GM23338 (cell line): ENCODE results near the gene SYT14. TPM values are rescaled to one million over a fixed set of nuclear protein-coding genes. Genes with fewer than 3 reads are reported as not detected.

Source experiments
- ATAC-seq: fragments of 200-7000 bp; cut with Tn5 transposase; 3 replicates; pipeline ENCODE4 v1.9.1; 2020
- DNase-seq: peaks from one replicate; pipeline ENCODE4 v3.0.0-alpha.2; 2015; ENCODE audit warnings: low spot score
- H2AFZ ChIP-seq: fragments of 200-600 bp; sonication (generic); 2 replicates; pipeline ENCODE4 v1.8.0; 2016; ENCODE audit warnings: antibody characterized with exemption, mild to moderate bottlenecking, moderate library complexity
- H3F3A ChIP-seq: fragments of 200-600 bp; sonication (generic); replicated peaks from 2 replicates; pipeline ENCODE4 v1.8.0; 2017; ENCODE audit warnings: antibody characterized with exemption, mixed run types, low read depth
- H3K27ac ChIP-seq: fragments of 200-600 bp; sonication (generic); 2 replicates; pipeline ENCODE4 v1.6.1; 2016; ENCODE audit warnings: low read depth
- H3K27me3 ChIP-seq: fragments of 200-600 bp; sonication (generic); 2 replicates; pipeline ENCODE4 v1.8.0; 2016; ENCODE audit warnings: mild to moderate bottlenecking, mixed run types, moderate library complexity; ENCODE audit not compliant: insufficient read depth
- H3K36me3 ChIP-seq: fragments of 200-600 bp; sonication (generic); 2 replicates; pipeline ENCODE4 v1.8.0; 2016; ENCODE audit warnings: mild to moderate bottlenecking; ENCODE audit not compliant: insufficient read depth
- H3K4me1 ChIP-seq: fragments of 200-600 bp; sonication (generic); 2 replicates; pipeline ENCODE4 v1.8.0; 2016; ENCODE audit warnings: mild to moderate bottlenecking, moderate library complexity; ENCODE audit not compliant: insufficient read depth
- H3K4me2 ChIP-seq: fragments of 200-600 bp; sonication (generic); 2 replicates; pipeline ENCODE4 v1.7.1; 2017; ENCODE audit warnings: mixed run types
- H3K4me3 ChIP-seq: fragments of 200-600 bp; sonication (generic); 2 replicates; pipeline ENCODE4 v1.6.1; 2016; ENCODE audit warnings: mixed run types
- H3K79me2 ChIP-seq: fragments of 200-600 bp; sonication (generic); replicated peaks from 2 replicates; pipeline ENCODE4 v1.8.0; 2017; ENCODE audit warnings: mild to moderate bottlenecking; ENCODE audit not compliant: insufficient read depth
- H3K9me2 ChIP-seq: fragments of 200-600 bp; sonication (generic); 2 replicates; pipeline ENCODE4 v1.8.0; 2017; ENCODE audit not compliant: insufficient read depth
- H4K20me1 ChIP-seq: fragments of 200-600 bp; sonication (generic); replicated peaks from 2 replicates; pipeline ENCODE4 v1.8.0; 2017; ENCODE audit warnings: mild to moderate bottlenecking; ENCODE audit not compliant: insufficient read depth
- H3K27ac Mint-ChIP-seq: 2 replicates; pipeline ENCODE4 v1.8.0; 2020; ENCODE audit warnings: inconsistent platforms, mild to moderate bottlenecking, moderate library complexity, mixed read lengths
- H3K27me3 Mint-ChIP-seq: 3 replicates; pipeline ENCODE4 v1.8.0; 2022; ENCODE audit warnings: low read depth, mild to moderate bottlenecking, moderate library complexity, mixed read lengths, inconsistent platforms; ENCODE audit not compliant: insufficient read depth, poor library complexity
- H3K36me3 Mint-ChIP-seq: 3 replicates; pipeline ENCODE4 v1.8.0; 2021; ENCODE audit warnings: low read depth, mild to moderate bottlenecking, inconsistent platforms, moderate library complexity, mixed read lengths
- H3K4me1 Mint-ChIP-seq: 3 replicates; pipeline ENCODE4 v1.8.0; 2020; ENCODE audit warnings: mild to moderate bottlenecking, inconsistent platforms, mixed read lengths
- H3K4me3 Mint-ChIP-seq: 3 replicates; pipeline ENCODE4 v1.8.0; 2021; ENCODE audit warnings: moderate library complexity, mild to moderate bottlenecking, inconsistent platforms, mixed read lengths
- H3K9me3 Mint-ChIP-seq: 3 replicates; pipeline ENCODE4 v1.8.0; 2020; ENCODE audit warnings: moderate library complexity, mild to moderate bottlenecking, inconsistent platforms, mixed read lengths
- CREB1 ChIP-seq: fragments of 250-450 bp; sonication (Bioruptor Pico); IDR thresholded peaks from 2 replicates; pipeline ENCODE4 v1.5.0; 2020; ENCODE audit warnings: low read depth, mild to moderate bottlenecking, moderate library complexity
- CTCF ChIP-seq, 2 experiments: fragments of 200-600 bp in 1 of 2; sonication (generic) in 1 of 2; conservative IDR thresholded peaks; 2 replicates each; pipeline versions ENCODE4 v1.5.1 to v1.6.1; 2016 to 2017; ENCODE audit warnings: antibody characterized with exemption in 2 of 2, low read depth in 2 of 2, mild to moderate bottlenecking in 2 of 2, moderate library complexity in 1 of 2
- EZH2 ChIP-seq: fragments of 200-600 bp; sonication (generic); IDR thresholded peaks from one replicate; pipeline ENCODE4 v1.8.0; 2017; ENCODE audit warnings: antibody characterized with exemption, mild to moderate bottlenecking, low read depth; ENCODE audit not compliant: unreplicated experiment
- EZH2phosphoT487 ChIP-seq: fragments of 200-600 bp; sonication (generic); IDR thresholded peaks from one replicate; pipeline ENCODE4 v1.8.1; 2018; ENCODE audit warnings: antibody characterized with exemption; ENCODE audit not compliant: unreplicated experiment
- JUNB ChIP-seq: IDR thresholded peaks from one replicate; pipeline ENCODE4 v1.6.1; 2016; ENCODE audit warnings: antibody characterized with exemption; ENCODE audit not compliant: unreplicated experiment
- NANOG ChIP-seq: IDR thresholded peaks from 2 replicates; pipeline ENCODE4 v1.6.1; 2016; ENCODE audit warnings: antibody characterized with exemption, borderline replicate concordance
- POLR2AphosphoS5 ChIP-seq: IDR thresholded peaks from 2 replicates; pipeline ENCODE4 v1.6.1; 2016; ENCODE audit warnings: antibody characterized with exemption, low read depth
- STAT1 ChIP-seq: IDR thresholded peaks from one replicate; pipeline ENCODE4 v1.6.1; 2016; ENCODE audit warnings: antibody characterized with exemption; ENCODE audit not compliant: unreplicated experiment
- ZNF114 ChIP-seq: fragments of 250-450 bp; sonication (Bioruptor Pico); IDR thresholded peaks from 2 replicates; pipeline ENCODE4 v1.5.0; 2020; ENCODE audit warnings: mild to moderate bottlenecking, moderate library complexity
- ZNF331 ChIP-seq: fragments of 250-450 bp; sonication (Bioruptor Pico); IDR thresholded peaks from 2 replicates; pipeline ENCODE4 v1.5.0; 2020; ENCODE audit warnings: low read depth, mild to moderate bottlenecking, moderate library complexity
- polyA plus RNA-seq: library from polyadenylated mRNA; unstranded; fragments of >200 nt; fragmentation: Nextera tagmentation; extraction: Ambion mirVana; gene quantifications from 2 replicates; pipeline ENCODE4 v1.2.1, GENCODE V29; 2016
- total RNA-seq: library from RNA; depleted of rRNA; stranded (reverse); fragments of >200 nt; shearing (Covaris generic); gene quantifications from 2 replicates; pipeline ENCODE4 v1.2.3, GENCODE V29; 2014
- TF ChIP-seq, protein P1 (sequence below): fragments of 250-450 bp; sonication (Bioruptor Pico); IDR thresholded peaks from 2 replicates; pipeline ENCODE4 v1.5.0; 2020; ENCODE audit warnings: mild to moderate bottlenecking, moderate library complexity
- TF ChIP-seq, protein P2 (sequence below): IDR thresholded peaks from 2 replicates; pipeline ENCODE4 v1.6.1; 2016; ENCODE audit warnings: antibody characterized with exemption
- TF ChIP-seq, protein P3 (sequence below): IDR thresholded peaks from one replicate; pipeline ENCODE4 v1.6.1; 2018; ENCODE audit warnings: antibody characterized with exemption; ENCODE audit not compliant: unreplicated experiment

The SYT14 gene
- total and polyA plus RNA-seq, 2 experiments from 2014 or later: 5.2 to 22.4 TPM

GRCh38 chr1:210031473-210031872, 93.5 kb downstream of the SYT14 start (continued):
- TF ChIP-seq, protein P1, sequence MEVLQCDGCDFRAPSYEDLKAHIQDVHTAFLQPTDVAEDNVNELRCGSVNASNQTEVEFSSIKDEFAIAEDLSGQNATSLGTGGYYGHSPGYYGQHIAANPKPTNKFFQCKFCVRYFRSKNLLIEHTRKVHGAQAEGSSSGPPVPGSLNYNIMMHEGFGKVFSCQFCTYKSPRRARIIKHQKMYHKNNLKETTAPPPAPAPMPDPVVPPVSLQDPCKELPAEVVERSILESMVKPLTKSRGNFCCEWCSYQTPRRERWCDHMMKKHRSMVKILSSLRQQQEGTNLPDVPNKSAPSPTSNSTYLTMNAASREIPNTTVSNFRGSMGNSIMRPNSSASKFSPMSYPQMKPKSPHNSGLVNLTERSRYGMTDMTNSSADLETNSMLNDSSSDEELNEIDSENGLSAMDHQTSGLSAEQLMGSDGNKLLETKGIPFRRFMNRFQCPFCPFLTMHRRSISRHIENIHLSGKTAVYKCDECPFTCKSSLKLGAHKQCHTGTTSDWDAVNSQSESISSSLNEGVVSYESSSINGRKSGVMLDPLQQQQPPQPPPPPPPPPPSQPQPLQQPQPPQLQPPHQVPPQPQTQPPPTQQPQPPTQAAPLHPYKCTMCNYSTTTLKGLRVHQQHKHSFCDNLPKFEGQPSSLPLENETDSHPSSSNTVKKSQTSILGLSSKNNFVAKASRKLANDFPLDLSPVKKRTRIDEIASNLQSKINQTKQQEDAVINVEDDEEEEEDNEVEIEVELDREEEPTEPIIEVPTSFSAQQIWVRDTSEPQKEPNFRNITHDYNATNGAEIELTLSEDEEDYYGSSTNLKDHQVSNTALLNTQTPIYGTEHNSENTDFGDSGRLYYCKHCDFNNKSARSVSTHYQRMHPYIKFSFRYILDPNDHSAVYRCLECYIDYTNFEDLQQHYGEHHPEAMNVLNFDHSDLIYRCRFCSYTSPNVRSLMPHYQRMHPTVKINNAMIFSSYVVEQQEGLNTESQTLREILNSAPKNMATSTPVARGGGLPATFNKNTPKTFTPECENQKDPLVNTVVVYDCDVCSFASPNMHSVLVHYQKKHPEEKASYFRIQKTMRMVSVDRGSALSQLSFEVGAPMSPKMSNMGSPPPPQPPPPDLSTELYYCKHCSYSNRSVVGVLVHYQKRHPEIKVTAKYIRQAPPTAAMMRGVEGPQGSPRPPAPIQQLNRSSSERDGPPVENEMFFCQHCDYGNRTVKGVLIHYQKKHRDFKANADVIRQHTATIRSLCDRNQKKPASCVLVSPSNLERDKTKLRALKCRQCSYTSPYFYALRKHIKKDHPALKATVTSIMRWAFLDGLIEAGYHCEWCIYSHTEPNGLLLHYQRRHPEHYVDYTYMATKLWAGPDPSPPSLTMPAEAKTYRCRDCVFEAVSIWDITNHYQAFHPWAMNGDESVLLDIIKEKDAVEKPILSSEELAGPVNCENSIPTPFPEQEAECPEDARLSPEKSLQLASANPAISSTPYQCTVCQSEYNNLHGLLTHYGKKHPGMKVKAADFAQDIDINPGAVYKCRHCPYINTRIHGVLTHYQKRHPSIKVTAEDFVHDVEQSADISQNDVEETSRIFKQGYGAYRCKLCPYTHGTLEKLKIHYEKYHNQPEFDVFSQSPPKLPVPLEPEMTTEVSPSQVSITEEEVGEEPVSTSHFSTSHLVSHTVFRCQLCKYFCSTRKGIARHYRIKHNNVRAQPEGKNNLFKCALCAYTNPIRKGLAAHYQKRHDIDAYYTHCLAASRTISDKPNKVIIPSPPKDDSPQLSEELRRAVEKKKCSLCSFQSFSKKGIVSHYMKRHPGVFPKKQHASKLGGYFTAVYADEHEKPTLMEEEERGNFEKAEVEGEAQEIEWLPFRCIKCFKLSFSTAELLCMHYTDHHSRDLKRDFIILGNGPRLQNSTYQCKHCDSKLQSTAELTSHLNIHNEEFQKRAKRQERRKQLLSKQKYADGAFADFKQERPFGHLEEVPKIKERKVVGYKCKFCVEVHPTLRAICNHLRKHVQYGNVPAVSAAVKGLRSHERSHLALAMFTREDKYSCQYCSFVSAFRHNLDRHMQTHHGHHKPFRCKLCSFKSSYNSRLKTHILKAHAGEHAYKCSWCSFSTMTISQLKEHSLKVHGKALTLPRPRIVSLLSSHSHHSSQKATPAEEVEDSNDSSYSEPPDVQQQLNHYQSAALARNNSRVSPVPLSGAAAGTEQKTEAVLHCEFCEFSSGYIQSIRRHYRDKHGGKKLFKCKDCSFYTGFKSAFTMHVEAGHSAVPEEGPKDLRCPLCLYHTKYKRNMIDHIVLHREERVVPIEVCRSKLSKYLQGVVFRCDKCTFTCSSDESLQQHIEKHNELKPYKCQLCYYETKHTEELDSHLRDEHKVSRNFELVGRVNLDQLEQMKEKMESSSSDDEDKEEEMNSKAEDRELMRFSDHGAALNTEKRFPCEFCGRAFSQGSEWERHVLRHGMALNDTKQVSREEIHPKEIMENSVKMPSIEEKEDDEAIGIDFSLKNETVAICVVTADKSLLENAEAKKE: no peak

DNA sequence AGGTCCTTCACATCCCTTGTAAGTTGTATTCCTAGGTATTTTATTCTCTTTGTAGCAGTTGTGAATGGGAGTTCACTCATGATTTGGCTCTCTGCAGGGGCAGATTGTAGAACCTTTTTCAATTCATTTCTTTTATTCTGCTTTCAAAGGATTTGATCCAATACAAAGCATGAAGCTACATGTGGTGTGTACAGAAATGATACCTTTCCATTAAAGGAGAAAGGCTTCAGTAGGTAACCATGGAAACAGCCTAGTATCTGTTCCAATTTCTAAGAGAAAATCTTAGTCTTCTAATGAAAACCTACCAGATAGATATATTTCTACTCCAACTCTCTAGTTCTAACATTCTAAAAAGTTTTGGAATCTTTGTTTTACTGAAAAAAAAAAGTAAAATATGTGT, 105.0 kb downstream of the SYT14 start:
- H3K4me1 Mint-ChIP-seq: no peaks in the 10 kb centered on the region
- H3K79me2 ChIP-seq: no peaks in the 10 kb centered on the region
- no peaks in the 10 kb centered on the region for H4K20me1 ChIP-seq
- H3K27ac Mint-ChIP-seq: no peak overlapping the region
- H2AFZ ChIP-seq: no peak overlapping the region
- no peak overlapping the region for H3K4me3 ChIP-seq
- no peak for ATAC-seq
- H3K36me3 ChIP-seq: no peaks in the 10 kb centered on the region
- H3K27ac ChIP-seq: no peak overlapping the region
- no peaks in the 10 kb centered on the region for H3K27me3 Mint-ChIP-seq
- no peak overlapping the region for H3K4me2 ChIP-seq
- H3K9me3 Mint-ChIP-seq: peaks cover 2% of the 10 kb centered on the region; the same call in 1 of the 3 replicates
- no peak for DNase-seq
- no peaks in the 10 kb centered on the region for H3K4me1 ChIP-seq
- no peak overlapping the region for H3K4me3 Mint-ChIP-seq
- H3K27me3 ChIP-seq: no peaks in the 10 kb centered on the region
- H3F3A ChIP-seq: no peaks in the 10 kb centered on the region
- peaks cover 20% of the 10 kb centered on the region for H3K36me3 Mint-ChIP-seq
- no peaks in the 10 kb centered on the region for H3K9me2 ChIP-seq
- TF ChIP-seq NANOG (no peak), ZNF114 (CRISPR knock-in tag) (no peak), JUNB (no peak), EZH2phosphoT487 (no peak), CREB1 (CRISPR knock-in tag) (no peak), CTCF (conservative IDR thresholded peaks at IDR 0.05; ENCODE audit: low read depth in 2 of 2) (no peak), EZH2 (no peak), POLR2AphosphoS5 (no peak), ZNF331 (CRISPR knock-in tag) (no peak), STAT1 (no peak)
- TF ChIP-seq, protein P2, sequence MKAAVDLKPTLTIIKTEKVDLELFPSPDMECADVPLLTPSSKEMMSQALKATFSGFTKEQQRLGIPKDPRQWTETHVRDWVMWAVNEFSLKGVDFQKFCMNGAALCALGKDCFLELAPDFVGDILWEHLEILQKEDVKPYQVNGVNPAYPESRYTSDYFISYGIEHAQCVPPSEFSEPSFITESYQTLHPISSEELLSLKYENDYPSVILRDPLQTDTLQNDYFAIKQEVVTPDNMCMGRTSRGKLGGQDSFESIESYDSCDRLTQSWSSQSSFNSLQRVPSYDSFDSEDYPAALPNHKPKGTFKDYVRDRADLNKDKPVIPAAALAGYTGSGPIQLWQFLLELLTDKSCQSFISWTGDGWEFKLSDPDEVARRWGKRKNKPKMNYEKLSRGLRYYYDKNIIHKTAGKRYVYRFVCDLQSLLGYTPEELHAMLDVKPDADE: no peak
- TF ChIP-seq, protein P3, sequence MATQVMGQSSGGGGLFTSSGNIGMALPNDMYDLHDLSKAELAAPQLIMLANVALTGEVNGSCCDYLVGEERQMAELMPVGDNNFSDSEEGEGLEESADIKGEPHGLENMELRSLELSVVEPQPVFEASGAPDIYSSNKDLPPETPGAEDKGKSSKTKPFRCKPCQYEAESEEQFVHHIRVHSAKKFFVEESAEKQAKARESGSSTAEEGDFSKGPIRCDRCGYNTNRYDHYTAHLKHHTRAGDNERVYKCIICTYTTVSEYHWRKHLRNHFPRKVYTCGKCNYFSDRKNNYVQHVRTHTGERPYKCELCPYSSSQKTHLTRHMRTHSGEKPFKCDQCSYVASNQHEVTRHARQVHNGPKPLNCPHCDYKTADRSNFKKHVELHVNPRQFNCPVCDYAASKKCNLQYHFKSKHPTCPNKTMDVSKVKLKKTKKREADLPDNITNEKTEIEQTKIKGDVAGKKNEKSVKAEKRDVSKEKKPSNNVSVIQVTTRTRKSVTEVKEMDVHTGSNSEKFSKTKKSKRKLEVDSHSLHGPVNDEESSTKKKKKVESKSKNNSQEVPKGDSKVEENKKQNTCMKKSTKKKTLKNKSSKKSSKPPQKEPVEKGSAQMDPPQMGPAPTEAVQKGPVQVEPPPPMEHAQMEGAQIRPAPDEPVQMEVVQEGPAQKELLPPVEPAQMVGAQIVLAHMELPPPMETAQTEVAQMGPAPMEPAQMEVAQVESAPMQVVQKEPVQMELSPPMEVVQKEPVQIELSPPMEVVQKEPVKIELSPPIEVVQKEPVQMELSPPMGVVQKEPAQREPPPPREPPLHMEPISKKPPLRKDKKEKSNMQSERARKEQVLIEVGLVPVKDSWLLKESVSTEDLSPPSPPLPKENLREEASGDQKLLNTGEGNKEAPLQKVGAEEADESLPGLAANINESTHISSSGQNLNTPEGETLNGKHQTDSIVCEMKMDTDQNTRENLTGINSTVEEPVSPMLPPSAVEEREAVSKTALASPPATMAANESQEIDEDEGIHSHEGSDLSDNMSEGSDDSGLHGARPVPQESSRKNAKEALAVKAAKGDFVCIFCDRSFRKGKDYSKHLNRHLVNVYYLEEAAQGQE: no peak
